Right lobe of liver (tissue), 4 donors: ENCODE results near the gene SMIM27.

ENCODE experiments used
- CTCF ChIP-seq, 4 donors: fragments of 200-600 bp in 3 of 4; fragments of 450-650 bp in 1 of 4; IDR thresholded peaks; one replicate each; pipeline versions ENCODE4 v1.5.1 to v1.8.0; 2016 to 2022; ENCODE audit warnings: antibody characterized with exemption in 4 of 4, mild to moderate bottlenecking in 2 of 4
- POLR2A ChIP-seq: fragments of 450-650 bp; IDR thresholded peaks from one replicate; pipeline ENCODE4 v1.6.1; 2017; ENCODE audit warnings: antibody characterized with exemption, mild to moderate bottlenecking
- donor health status: DM: no; HTN: no; CAD: no.
- donor health status: DM: no; HTN: no; CAD: no.
- donor health status: DM: no; HTN: yes; CAD: no.

GRCh38 chr9:32533336-32533735, 18.8 kb upstream of the SMIM27 start:
- no peak for TF ChIP-seq POLR2A
- TF ChIP-seq CTCF (IDR thresholded peaks at IDR 0.05) = no peak
